GM12878 (cell line): ENCODE results near the gene DGAT2. TPM values are rescaled to one million over a fixed set of nuclear protein-coding genes. Genes with fewer than 3 reads are reported as not detected.

Source experiments
- ATAC-seq: fragments of 200-7000 bp; cut with Tn5 transposase; 3 replicates; pipeline ENCODE4 v1.9.1; 2020; ENCODE audit warnings: mild to moderate bottlenecking, moderate library complexity
- BruUV-seq: library from RNA; stranded (reverse); fragments of 400-500 nt; replicated peaks from 2 replicates; lab custom pipeline; 2021; lab: Mats Ljungman, UMichigan
- CTCF ChIA-PET: fragments of 300-600 bp; sonication (Branson Sonifier 250); formaldehyde crosslinking; extraction: SDS; loops from one replicate; lab custom pipeline; 2021; ENCODE audit warnings: inconsistent platforms; lab: Yijun Ruan, JAX
- POLR2A ChIA-PET: fragments of 350-600 bp; formaldehyde crosslinking; extraction: SDS; loops from one replicate; lab custom pipeline; 2021; ENCODE audit warnings: inconsistent platforms; lab: Charles Lee
- RAD21 ChIA-PET: fragments of 300-600 bp; sonication (Branson Sonifier 250); formaldehyde crosslinking; loops from one replicate; lab custom pipeline; 2023; ENCODE audit warnings: antibody characterized with exemption; ENCODE audit not compliant: unreplicated experiment; lab: Charles Lee
- SMC1A ChIA-PET: fragments of 300-600 bp; sonication (Branson Sonifier 250); formaldehyde crosslinking; loops from one replicate; lab custom pipeline; 2023; ENCODE audit not compliant: unreplicated experiment, uncharacterized antibody; lab: Charles Lee
- DNase-seq: peaks from one replicate; pipeline ENCODE4 v3.0.0-alpha.2; 2011; ENCODE audit warnings: low read depth, low spot score
- FAIRE-seq: peaks from 3 replicates; lab custom pipeline; 2011; peaks lifted over from hg19 to GRCh38; lab: Jason Lieb, UNC
- H2AFZ ChIP-seq: 2 replicates; pipeline ENCODE4 v1.6.0; 2011; ENCODE audit warnings: low read depth, low read length, control low read depth; ENCODE audit not compliant: control insufficient read depth
- H3K27ac ChIP-seq: 2 replicates; pipeline ENCODE4 v1.5.1; 2011; ENCODE audit warnings: control low read depth; ENCODE audit not compliant: control insufficient read depth, insufficient read depth
- H3K27me3 ChIP-seq, 2 experiments: replicated peaks in 1 of 2; 2 replicates each; pipeline versions ENCODE4 v1.6.0 to v1.6.1; 2011; ENCODE audit warnings: low read length in 1 of 2; ENCODE audit not compliant: control insufficient read depth in 2 of 2, insufficient read depth in 2 of 2
- H3K36me3 ChIP-seq, 2 experiments: 2 replicates each; pipeline ENCODE4 v1.5.1; 2011; ENCODE audit warnings: low read length in 1 of 2; ENCODE audit not compliant: control insufficient read depth in 2 of 2, insufficient read depth in 2 of 2
- H3K4me1 ChIP-seq: 2 replicates; pipeline ENCODE4 v1.6.1; 2011; ENCODE audit warnings: mild to moderate bottlenecking, low read length, moderate library complexity, mixed read lengths; ENCODE audit not compliant: control insufficient read depth, insufficient read depth
- H3K4me2 ChIP-seq: 2 replicates; pipeline ENCODE4 v1.6.0; 2011; ENCODE audit warnings: control low read depth; ENCODE audit not compliant: control insufficient read depth, insufficient read depth
- H3K4me3 ChIP-seq: fragments of 200-600 bp; sonication (generic); 2 replicates; pipeline ENCODE4 v1.5.1; 2016
- H3K79me2 ChIP-seq: 2 replicates; pipeline ENCODE4 v1.6.0; 2011; ENCODE audit warnings: low read length; ENCODE audit not compliant: control insufficient read depth, insufficient read depth
- H3K9ac ChIP-seq: 2 replicates; pipeline ENCODE4 v1.8.0; 2011; ENCODE audit warnings: low read length, control low read depth, mixed read lengths; ENCODE audit not compliant: control insufficient read depth, insufficient read depth
- H3K9me3 ChIP-seq: replicated peaks from 3 replicates; pipeline ENCODE4 v1.5.1; 2011; ENCODE audit warnings: mild to moderate bottlenecking, low read length; ENCODE audit not compliant: control insufficient read depth, insufficient read depth
- H4K20me1 ChIP-seq: 2 replicates; pipeline ENCODE4 v1.6.0; 2011; ENCODE audit not compliant: control insufficient read depth, insufficient read depth
- EP300 ChIP-seq, 2 experiments: fragments of 150-350 bp in 1 of 2; IDR thresholded peaks; 2 replicates each; pipeline ENCODE4 v1.6.1; 2011 to 2012; ENCODE audit warnings: low read depth in 2 of 2, low read length in 2 of 2, borderline replicate concordance in 1 of 2, improper control_type of control experiment in 1 of 2, inconsistent platforms in 1 of 2; ENCODE audit not compliant: control insufficient read depth in 1 of 2
- FOXM1 ChIP-seq: IDR thresholded peaks from 2 replicates; pipeline ENCODE4 v1.6.1; 2012; ENCODE audit warnings: low read depth, mild to moderate bottlenecking, inconsistent platforms, low read length, moderate library complexity
- KAT2A ChIP-seq: conservative IDR thresholded peaks from 2 replicates; pipeline ENCODE4 v1.6.1; 2011; ENCODE audit warnings: low read depth, low read length; ENCODE audit not compliant: control insufficient read depth
- PML ChIP-seq: IDR thresholded peaks from 2 replicates; pipeline ENCODE4 v1.6.1; 2012; ENCODE audit warnings: low read length, inconsistent platforms
- SUPT20H ChIP-seq: IDR thresholded peaks from 2 replicates; pipeline ENCODE4 v1.6.1; 2011; ENCODE audit warnings: low read depth, mild to moderate bottlenecking, low read length, moderate library complexity, borderline replicate concordance; ENCODE audit not compliant: control insufficient read depth
- WGBS: methylation state at CpG from one replicate; pipeline ENCODE4 v1.1.6; 2016; ENCODE audit warnings: low lambda C conversion rate; ENCODE audit not compliant: insufficient replicate concordance, insufficient coverage; ENCODE audit errors: missing lambda C conversion rate; 5-methylcytosine and 5-hydroxymethylcytosine counted together
- in situ Hi-C: fragments of 300-500 bp; cut with MboI; formaldehyde crosslinking; loops from 9 replicates; pipeline ENCODE4 v1.14.3; 2018; ENCODE audit warnings: mixed read lengths
- intact Hi-C: fragments of 100-400 bp; cut with micrococcal nuclease; formaldehyde crosslinking; loops from one replicate; pipeline ENCODE4 v1.14.2; 2022; ENCODE audit not compliant: unreplicated experiment
- polyA plus RNA-seq, 11 experiments: library from polyadenylated mRNA; depleted of rRNA in 4 of 11; unstranded in 6 of 11; stranded (reverse) in 5 of 11; fragments of >200 nt; fragmentation: Nextera tagmentation in 4 of 11; fragmentation: Illumina TruSeq in 1 of 11; extraction: Ambion mirVana in 4 of 11; extraction: Trizol in 1 of 11; gene quantifications; 1 replicate in 1 of 11; 2 replicates in 10 of 11; pipeline versions ENCODE4 v1.2.1 to v1.2.3, GENCODE V29; 2011 to 2016; ENCODE audit warnings: inconsistent platforms in 2 of 11, missing spikeins in 2 of 11, low read depth in 1 of 11
- total RNA-seq, 4 experiments: library from RNA; depleted of rRNA in 3 of 4; stranded (reverse); fragments of >200 nt in 3 of 4; fragmentation: Illumina TruSeq in 1 of 4; extraction: Trizol in 1 of 4; gene quantifications; 2 replicates each; pipeline versions ENCODE4 v1.2.1 to v1.2.3, GENCODE V29; 2013 to 2021

Gene DGAT2
- total and polyA plus RNA-seq, 10 of the 15 experiments (the other 5 are each of a cell fraction or from before 2014, with no cell fraction given), result 5.1 to 25.9 (median 17.6) TPM

DNA sequence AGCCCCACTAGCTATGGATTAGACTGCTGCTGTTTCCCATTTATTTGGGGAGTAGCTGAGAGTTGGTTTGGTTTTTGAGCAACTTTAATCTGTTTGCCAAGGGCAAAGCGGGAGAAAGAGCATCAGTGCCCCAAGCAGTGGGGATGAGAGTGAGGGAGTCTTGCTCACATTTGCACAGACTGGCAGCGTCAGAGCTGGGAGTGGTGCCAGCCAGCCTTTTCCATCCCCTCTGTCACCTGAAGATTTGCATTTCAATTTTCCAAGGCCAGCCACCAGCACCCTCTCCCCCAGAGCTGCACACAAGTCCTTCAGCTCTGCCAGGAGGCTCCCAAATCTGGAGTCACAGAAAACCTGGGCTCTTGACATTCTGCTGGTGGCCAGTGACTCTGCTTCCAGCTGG, 25.4 kb downstream of the DGAT2 start:
- Histone ChIP-seq H3K4me3 (no peak overlapping the region), H3K27ac (no peak overlapping the region), H3K9ac (no peak overlapping the region), H3K4me1 (no peaks in the 10 kb centered on the region), H2AFZ (no peak overlapping the region), H4K20me1 (no peaks in the 10 kb centered on the region), H3K27me3 (no peaks in the 10 kb centered on the region), H3K79me2 (no peaks in the 10 kb centered on the region), H3K4me2 (no peak overlapping the region), H3K9me3 (no peaks in the 10 kb centered on the region), H3K36me3 (peaks cover 0 to 5% of the 10 kb centered on the region in 2 experiments; a peak in 2 of 4 replicates)
- ChIA-PET CTCF (interaction anchor here (0.6 to 2.3 kb wide), 4 partner anchors 9 to 358 kb away, joined by 3 to 9 read pairs (median 3); partner anchors contain the start of gene UVRAG), RAD21 (interaction anchor here (1.2 kb wide), 1 partner anchor 9 kb away, joined by 3 read pairs; no protein-coding TSS in a partner anchor), POLR2A (interaction anchor here (0.8 to 1.1 kb wide), 2 partner anchors 13 to 16 kb away, joined by 3 read pairs; no protein-coding TSS in a partner anchor), SMC1A (interaction anchor here (0.7 to 1.3 kb wide), 4 partner anchors 9 to 75 kb away, joined by 3 to 6 read pairs (median 3); no protein-coding TSS in a partner anchor)
- in situ Hi-C loops, result no loop called here
- 90% methylated on average over 2 of the region's 2 CpGs for WGBS
- FAIRE-seq, result no peak
- ATAC-seq, result no peak
- no TSS peak for BruUV-seq
- DNase-seq, result no peak
- intact Hi-C loops, result no loop called here
- no peak for TF ChIP-seq KAT2A
- no peak for TF ChIP-seq PML
- TF ChIP-seq SUPT20H, result no peak
- no peak for TF ChIP-seq EP300 (IDR thresholded peaks at IDR 0.05; ENCODE audit: borderline replicate concordance in 1 of 2, control insufficient read depth in 1 of 2, low read depth in 2 of 2, low read length in 2 of 2)
- TF ChIP-seq FOXM1, result no peak
